ENCODE data around the gene HAL.

Gene HAL

GRCh38 chr12:95986635-95987570 lies 9.2 kb downstream of the HAL start:
- no peak for DNase-seq (ENCODE audit: low read depth)
- no peak overlapping the region for H3K4me3 ChIP-seq (ENCODE audit: low read depth, low read length)
- TF ChIP-seq CTCF (IDR thresholded peaks at IDR 0.05; ENCODE audit: insufficient read depth, low read depth, low read length, missing control alignments): no peak

- TF ChIP-seq CTCF (IDR thresholded peaks at IDR 0.05; ENCODE audit: insufficient read depth, low read depth, low read length, missing control alignments): no peak
- no peak for DNase-seq (ENCODE audit: low read depth)
- H3K4me3 ChIP-seq (ENCODE audit: low read depth, low read length): no peak overlapping the region
These were observed 11.5 kb downstream of the HAL start for GRCh38 chr12:95984682-95985081.

GRCh38 chr12:95982602-95983001 lies 13.5 kb downstream of the HAL start:
- no peak for TF ChIP-seq CTCF (IDR thresholded peaks at IDR 0.05; ENCODE audit: insufficient read depth, low read depth, low read length, missing control alignments)

GRCh38 chr12:95980437-95980836 lies 15.7 kb downstream of the HAL start:
- DNase-seq (ENCODE audit: low read depth): no peak
- no peak for TF ChIP-seq CTCF (IDR thresholded peaks at IDR 0.05; ENCODE audit: insufficient read depth, low read depth, low read length, missing control alignments)
- no peak overlapping the region for H3K4me3 ChIP-seq (ENCODE audit: low read depth, low read length)

More at GRCh38 chr12:95982602-95983001, 13.5 kb downstream of the HAL start:
- no peak overlapping the region for H3K4me3 ChIP-seq (ENCODE audit: low read depth, low read length)
- no peak for DNase-seq (ENCODE audit: low read depth)

- no peak for DNase-seq (ENCODE audit: low read depth)
- no peak overlapping the region for H3K4me3 ChIP-seq (ENCODE audit: low read depth, low read length)
- no peak for TF ChIP-seq CTCF (IDR thresholded peaks at IDR 0.05; ENCODE audit: insufficient read depth, low read depth, low read length, missing control alignments)
These were observed 17.4 kb downstream of the HAL start for GRCh38 chr12:95978774-95979173.

GRCh38 chr12:95978351-95978750 lies 17.8 kb downstream of the HAL start:
- DNase-seq (ENCODE audit: low read depth): no peak
- no peak for TF ChIP-seq CTCF (IDR thresholded peaks at IDR 0.05; ENCODE audit: insufficient read depth, low read depth, low read length, missing control alignments)
- no peak overlapping the region for H3K4me3 ChIP-seq (ENCODE audit: low read depth, low read length)
